Muscle of arm (tissue), 12 donors: ENCODE measurements around the gene ANTXR1. TPM values are rescaled to one million over a fixed set of nuclear protein-coding genes. Genes with fewer than 3 reads are reported as not detected.

ENCODE experiments used
- DNase-seq: peaks from one replicate; pipeline ENCODE4 v3.0.0-alpha.2; 2013
- polyA plus RNA-seq, 12 donors: library from polyadenylated mRNA; unstranded; fragments of 120-200 nt; gene quantifications; one replicate each; pipeline ENCODE4 v1.2.1, GENCODE V29; 2013; ENCODE audit not compliant: insufficient read length in 12 of 12

The ANTXR1 gene
- polyA plus RNA-seq, 12 donors, result 106 to 545 (median 160) TPM

DNA sequence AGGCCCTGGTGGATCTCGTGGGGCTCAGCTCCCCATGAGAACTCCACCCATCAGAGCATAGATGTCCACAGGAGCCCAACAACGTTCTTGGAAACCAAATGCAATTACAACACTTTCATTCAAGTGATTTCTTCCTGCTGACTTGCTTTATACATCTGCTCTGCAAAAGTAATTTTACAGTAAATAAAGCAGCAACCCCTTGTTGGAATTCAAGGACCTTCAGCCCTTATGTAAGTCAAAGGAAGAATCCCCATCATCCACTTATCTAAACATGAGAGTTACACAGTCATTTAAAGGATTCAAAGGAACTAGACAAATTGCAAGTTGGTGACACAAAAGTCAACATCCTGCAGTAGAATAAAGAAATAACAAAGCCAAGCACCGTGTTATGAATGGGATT is 17.1 kb upstream of the ANTXR1 start:
- no peak for DNase-seq

DNA sequence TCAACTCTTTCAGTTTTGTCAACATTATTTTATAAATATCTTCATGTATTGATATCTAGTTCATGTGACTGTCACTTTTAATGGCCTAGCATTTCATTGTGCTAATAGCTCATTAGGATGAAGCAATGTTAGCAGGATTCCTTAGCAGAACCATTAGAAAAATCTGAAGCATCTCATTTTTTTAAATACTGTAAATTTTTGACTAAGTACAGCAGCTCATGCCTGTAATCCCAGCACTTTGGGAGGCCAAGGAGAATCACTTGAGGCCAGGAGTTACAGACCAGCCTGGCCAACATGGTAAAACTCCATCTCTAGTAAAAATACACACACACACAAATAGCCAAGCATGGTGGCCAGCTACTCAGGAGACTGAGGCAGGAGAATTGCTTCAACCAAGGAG is 15.6 kb upstream of the ANTXR1 start:
- DNase-seq, result no peak

DNA sequence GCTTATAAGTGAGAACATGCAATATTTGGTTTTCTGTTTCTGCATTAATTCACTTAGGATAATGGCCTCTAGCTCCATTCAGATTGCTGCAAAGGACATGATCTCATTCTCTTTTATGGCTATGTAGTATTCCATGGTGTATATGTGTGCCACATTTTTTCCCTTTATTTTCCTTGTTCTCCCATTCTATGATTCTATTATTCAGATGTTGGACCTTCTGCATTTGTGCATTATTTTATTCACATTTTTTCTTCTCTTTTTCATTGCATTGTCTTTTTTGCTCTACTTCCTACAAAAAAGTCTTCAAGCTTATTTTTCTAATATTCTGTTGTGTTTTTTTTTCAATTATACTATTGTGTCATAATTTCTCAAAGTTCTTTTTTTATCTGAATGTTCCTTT is 11.1 kb upstream of the ANTXR1 start:
- no peak for DNase-seq

DNA sequence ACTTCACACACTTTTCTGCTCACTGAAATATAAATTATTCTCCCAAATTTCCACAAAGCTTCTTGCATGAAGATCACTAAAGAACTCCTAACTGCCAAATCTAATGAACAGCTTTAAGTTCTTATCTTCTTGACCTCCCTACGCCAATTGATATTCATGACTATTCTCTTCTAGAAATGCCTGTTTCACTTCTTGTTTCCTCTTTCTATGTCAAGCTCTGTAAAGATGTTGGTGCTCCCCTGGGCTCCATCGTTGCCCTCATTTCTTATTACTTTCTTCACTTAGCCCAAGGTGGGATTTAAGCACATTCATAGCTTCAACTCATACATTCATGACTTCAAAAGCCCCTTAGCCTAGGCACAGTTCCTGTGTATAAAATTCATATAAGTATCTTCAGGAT is 9.2 kb upstream of the ANTXR1 start:
- no peak for DNase-seq

DNA sequence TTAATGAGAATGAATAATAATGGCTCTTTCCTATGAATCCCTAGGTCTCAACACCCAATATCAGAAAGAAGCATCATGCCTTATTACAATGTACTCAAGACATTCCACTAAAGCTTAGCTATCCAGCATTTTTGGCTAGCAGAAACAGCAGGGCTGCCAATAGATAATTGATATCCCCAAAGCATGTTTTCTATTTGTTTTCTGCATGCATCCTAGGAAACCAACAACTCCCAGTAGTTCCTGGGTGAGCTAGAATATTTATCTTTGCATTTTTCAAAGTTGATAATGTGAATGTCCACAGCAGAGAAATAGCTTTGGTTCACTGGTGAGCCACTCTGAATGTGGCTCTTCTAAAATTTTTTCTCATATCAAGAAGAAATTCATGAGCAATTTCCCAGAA is 5.8 kb upstream of the ANTXR1 start:
- DNase-seq, result peak; percentile 83

DNA sequence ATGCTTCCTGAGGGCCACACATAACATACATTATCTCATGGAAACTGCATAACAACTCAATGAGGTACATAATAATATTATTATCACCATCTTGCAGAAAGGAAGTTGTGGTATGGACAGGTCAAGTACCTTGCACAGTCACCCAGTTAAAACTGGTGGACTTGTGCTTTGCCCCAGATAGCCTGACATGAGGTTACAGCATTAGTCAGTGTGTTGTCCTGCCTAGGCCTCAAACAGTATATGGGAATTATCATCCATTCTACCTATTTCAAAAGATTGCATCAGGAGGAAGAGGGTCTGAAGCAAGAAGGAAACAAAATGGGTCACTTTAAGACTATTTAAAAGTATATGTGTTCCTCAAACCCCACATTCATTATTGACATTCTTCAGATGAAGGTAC is 5.4 kb upstream of the ANTXR1 start:
- no peak for DNase-seq

DNA sequence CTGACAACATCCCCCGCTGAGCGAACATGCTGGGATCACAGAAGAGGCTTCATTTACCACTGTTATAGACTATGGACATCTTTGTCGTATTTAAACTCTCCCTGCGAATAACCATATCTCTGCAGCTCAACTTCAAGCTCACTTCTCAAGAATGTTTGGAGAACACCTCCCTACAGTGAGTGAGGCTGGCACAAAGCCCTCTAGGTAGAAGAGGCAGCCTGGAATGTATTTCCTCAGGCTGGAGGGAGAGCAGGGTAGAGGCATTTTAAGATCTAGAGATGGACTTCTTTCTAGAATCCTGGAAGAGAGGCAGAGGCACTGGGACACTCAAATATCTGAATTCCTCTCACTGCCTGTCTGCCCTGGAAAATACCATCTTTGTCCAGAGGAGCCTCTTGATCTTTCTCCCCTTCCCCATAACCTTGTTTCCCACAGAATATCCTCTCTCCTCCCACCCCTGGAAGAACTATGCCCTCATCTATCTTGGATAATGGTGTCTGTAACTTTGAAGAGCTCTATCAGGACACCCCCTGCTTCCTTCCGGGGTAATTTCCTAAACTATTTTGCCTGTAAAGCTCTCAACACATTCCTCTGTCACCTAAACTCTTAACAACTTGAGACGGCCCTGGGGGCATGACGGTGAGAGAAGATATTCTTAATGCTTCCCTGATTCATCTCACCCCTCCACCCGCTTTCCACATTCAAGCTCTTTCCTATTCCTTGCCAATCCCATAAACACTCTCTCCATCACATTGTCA is 2.4 kb upstream of the ANTXR1 start:
- DNase-seq, result no peak

DNA sequence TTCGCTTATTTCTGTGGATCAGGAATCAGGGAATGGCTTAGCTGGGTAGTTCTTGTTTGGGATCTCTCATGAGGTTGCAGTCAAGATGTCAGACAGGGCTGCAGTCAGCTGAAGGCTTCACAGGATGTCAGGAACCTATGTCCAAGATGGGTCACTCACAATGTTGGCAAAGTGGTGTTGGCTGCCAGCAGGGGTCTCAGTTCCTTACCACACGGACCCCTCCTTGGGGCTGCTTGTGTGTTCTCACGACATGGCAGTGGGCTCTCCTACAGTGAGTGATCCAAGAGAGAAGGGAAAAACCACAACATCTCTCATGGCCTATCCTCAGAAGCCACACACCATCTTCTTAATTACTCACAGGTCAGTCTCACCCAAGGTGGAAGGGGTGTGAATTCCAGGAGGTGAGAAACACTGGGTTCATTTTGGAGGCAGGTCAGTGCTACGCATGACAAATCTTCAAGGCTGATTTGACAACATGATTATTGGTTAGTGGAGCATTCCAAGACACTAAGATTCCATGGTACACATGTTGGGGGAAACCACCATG is 1.3 kb upstream of the ANTXR1 start:
- no peak for DNase-seq

DNA sequence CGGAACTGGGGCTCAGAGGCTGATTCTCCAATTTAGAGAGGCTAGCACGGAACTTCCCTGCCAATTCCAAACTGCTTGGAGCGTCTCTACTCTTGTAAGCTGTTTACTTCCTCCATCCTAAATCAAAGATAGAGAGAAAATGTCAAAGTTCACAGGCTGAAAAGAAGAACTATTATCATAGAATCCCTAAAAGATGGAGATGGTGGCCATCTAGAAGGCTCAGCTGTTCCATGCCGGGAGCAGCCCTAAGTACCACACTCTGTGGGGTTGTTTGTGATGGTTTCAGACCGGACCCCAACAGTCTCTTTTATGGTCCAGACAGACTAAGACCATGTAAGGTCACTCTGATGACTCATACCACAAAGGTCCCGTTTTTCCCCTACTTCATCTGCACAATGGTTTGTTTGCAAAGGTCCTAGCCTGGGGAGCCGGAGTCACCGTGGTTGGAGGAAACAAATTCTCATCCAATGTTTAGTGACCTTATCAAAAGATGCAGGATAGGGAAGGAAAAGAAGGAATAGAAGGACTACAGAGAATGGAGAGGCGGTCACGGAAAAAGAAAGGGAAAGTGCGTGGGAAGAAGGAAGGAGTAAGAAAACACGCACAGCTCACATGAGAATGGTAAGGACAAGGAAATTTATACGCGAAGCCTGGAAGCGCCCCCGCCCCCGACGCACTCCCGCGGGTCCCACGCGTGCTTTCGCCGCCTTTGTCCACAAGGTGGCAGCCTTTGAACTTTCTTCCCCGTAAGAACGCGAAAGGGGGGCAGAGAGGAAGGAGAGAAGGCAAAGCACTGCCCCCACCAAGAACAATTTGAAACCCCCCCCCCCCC is 453 bp upstream of the ANTXR1 start:
- DNase-seq, result peak; percentile 91

DNA sequence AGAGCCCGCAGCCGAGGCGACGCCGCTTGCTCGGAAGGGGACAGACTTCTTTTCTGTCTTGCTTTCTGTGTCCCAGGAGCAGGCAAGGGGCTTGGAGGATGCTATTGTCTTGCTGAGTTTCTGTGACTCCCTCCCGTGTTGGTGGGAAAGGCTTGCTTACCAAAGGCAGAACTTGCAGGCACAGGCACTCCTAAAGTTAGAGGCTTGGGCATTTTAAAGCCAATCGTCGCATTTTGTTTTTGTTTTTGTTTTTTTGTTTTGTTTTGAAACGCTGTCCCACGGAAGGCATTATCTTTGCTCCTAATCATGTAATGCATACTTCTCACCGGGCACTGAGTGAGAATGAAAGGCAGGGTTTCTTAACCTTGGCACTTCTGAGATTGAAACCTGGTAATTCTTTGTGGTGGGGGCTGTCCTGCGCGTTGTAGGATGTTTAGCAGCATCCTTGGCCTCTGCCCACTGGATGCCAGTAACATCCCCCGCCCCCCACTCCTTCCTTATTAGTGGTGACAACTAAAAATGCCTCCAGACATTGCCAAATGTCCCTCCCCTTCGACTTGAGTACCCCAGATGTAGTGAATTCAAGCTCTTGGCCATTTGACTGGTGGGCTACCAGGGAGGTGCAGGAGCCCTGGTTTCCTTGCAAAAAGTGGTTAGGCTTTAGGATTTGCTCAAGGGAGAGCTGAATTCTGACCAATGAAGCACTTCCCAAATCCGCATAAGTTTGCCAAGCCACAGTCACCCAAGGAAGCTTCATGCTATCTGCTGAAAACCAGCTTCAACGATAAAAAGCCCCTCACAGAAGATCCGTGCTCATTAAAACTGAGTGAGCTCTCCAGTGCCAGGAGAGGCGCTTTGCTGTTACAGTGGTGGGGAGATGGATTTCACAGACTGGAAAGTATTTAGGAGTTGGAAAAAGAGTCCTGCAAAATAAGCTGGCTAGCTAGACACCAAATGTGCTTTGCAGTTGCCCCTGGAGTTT is 1.2 kb downstream of the ANTXR1 start:
- DNase-seq, result peak; percentile 82

DNA sequence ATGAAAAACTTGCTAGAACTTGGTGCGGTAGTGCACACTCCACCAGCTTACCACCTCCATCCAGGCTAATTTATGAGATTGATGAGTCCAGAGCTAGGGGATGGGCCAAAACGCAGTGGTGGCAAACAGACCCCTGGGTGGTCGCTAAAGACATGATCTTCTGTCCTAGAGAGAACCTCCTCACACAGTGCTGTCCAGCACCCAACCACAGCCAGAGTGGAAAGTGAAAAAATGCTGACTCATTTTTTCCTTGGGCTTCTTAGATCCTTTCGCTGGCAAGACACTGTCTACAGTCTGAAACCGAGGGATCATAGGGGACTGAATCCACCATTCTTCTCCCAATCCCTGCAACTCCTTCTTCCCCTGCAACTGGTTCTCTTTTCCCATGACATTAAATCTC is 4.1 kb downstream of the ANTXR1 start:
- peak; percentile 73 for DNase-seq

DNA sequence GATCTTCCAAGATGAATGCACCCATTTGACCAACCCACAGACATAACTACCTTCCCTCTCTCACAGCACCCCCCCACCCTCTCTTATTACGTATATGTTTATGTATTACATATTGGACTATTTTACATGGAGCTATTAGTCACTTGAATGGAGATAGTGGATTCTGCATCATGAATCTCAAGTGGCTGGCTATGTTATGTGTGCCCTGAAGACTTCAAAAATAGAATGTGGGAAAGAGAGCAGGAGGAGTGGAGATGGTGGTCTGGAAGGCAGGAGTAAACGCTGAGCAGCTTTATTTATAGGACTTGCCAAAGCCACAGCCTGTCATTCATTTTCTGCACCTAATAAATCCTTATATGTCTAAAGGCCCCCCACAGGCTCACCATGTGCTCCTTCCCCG is 4.9 kb downstream of the ANTXR1 start:
- no peak for DNase-seq

DNA sequence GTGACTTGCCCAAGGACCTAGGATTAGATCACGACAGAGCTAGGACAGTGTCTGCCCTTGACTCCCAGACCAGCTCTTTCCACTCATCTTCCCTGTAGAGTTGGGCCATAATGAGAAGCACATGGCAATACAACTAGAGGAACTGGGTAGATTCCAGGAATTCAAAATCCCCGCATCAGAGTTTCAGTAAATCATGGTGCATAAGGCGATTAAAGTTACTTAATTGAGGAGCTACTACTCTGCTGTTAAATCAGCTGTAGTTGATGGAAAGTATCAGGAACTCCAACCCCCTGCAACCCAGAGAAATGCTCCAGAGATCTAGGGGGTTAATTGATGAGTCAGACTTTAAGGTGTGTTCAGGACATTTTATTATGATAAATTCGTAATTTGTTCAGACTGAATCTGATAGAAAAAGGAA is 5.7 kb downstream of the ANTXR1 start:
- no peak for DNase-seq

DNA sequence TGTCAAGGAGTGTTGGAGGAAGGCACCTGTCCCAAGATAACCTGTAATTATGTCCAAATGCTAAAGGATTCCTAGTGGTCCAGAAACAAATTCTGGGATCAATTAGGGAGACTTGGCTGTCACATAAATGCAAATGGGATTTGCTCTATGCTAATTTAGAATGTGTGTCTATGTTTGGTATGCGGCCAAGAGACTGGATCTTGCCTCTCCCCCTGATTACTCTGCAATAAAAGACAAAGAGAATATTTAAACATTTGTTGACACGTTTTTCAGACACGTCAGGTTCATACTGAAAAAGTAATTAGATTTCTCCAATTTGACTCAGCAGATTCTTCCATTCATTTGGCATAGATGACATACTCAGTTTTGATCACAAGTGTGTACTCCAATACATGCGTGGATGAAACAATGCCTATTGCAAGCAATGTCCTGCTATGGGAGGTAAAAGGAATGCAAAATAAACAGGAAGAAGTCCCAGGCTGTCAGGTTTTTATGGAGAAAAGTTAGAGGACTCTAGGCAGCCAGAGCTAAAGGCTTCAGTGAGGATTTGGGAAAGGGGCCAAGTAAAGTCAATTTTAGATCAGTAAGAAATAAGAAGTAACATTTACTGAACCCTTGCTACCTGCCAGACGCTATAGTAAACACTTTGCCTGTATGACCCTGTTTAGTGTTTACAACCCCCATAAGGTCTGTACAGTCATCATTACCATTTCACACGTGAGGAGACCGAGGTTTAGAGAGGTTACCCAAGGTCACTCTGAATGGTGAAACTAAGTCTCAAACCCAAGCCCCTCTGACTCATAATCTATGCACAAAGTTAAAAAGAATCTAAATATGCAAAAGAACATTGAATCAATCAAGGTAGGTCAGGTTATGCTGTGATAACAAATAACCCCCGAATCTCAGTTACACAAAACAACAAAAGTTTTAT is 7.8 kb downstream of the ANTXR1 start:
- no peak for DNase-seq

DNA sequence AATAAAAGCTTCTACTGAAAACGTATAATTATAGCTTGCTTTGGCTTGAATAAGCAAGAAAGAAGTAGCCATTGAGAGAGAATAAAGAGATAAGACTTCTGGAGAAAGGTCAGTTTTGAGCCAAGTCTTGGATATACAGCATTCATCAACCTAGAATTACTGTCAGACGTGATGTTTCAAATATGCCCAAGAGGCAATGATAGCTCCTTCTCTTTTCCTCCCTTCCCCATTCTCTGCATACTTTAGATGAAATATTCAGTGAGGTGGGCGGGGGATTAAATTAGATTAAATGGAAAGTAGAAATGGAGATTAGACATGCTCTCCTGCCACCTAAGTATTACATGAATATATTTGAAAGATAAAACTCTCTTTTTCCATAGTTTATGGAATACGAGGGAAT is 8.7 kb downstream of the ANTXR1 start:
- no peak for DNase-seq

DNA sequence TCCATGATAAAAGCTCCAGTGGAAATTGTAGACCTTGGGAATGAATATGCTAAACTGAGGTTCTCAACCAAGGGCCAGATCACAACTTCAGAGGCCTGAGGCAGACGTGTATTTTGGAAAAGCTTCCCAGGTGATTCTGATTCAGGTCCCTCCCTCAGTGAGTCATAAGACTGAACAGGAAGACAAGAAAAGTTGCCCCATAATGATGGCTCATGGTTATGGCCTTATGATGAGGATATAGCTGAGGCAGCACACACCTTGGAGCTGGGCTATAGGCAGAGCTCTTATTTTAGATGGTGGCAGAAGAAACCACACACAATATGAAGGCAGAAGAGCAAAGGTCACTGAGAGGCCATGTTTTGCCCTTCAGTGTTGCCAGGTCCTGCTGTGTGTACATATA is 9.6 kb downstream of the ANTXR1 start:
- no peak for DNase-seq

DNA sequence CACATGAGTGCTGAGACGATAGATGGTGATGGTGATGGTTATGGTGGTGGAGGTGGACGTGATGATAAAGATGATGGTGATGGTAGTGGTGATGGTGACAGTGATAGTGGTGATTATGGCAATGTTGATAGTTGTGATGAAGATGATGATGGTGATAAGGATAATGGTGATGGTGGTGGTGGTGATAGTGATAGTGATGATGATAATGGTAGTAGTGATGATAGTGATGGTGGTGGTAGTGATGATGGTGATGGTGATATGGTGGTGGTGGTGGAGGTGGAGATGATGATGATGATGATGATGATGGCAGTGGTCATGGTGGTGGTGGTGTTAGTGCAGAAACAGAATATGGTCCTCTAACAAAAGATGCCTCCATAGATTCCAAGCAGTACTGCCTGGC is 10.3 kb downstream of the ANTXR1 start:
- DNase-seq, result no peak

DNA sequence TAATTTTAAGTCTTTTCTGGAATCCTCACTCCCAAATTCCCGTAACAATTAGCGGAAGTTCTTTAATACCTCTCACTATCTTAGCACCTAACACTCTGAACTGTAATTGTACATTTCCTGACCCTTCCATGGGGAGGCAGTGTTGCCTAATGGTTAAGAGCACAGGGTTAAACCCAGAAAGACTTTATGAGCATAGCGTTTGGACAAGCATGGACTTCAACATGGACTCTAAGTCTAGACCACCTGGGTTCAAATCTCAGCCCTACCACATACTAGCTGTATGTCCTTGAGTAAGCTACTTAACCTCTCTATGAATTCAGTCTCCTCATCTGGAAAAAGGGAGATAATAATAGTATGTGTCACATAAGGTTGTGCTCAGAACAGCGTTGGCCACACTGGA is 13.0 kb downstream of the ANTXR1 start:
- DNase-seq, result no peak

DNA sequence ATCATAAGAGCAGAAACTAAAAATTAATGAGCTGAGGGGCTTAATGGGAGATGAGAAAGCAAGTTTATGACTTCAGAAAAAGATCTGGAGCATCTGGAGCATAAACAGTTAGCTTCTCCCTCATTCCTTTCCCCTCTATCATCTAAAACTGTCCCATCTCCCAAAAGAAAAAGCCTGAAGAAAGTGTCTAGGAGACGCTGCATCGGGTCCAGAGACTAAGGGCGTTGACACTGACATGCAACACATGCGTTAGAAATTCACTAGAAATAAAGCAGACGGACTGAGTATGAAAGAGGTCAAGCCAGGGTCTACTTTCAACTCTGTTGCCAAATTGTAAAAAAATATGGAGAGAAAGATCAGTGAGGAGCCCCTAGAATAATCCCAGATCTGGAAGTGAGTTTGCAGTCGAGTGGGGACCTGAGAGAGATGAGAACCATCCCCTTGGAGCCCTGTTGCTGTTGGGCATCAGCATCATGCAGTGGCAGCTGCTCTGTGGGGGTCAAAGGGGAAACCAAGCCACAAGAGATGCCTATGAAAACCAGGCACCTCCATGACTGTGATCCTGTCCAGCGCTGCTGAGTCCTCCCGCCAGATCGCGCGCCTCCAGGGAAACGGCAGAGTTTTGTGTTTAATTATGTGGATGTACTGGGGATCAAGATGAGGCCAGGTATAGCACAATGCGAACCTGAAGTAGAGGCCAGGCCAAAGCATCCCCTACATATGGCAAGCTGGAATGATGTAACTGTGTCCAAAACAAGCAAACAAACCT is 13.9 kb downstream of the ANTXR1 start:
- no peak for DNase-seq
